Measurements from ENCODE around the gene SCUBE2. TPM values are rescaled to one million over a fixed set of nuclear protein-coding genes. Genes with fewer than 3 reads are reported as not detected.

Gene SCUBE2
- polyA plus RNA-seq (ENCODE audit: insufficient read depth in 1 of 5, insufficient read length in 5 of 5, low replicate concordance in 1 of 5): 10 to 100 TPM; 30.7 to 52.9 (median 43.1) TPM
- long read RNA-seq, donor 1, partial matches to known transcripts: 0 of 1 reads
- long read RNA-seq, donor 1, other reads (novel, unspliced or antisense): 0 of 1 reads
- long read RNA-seq, donor 2, partial matches to known transcripts: 0 of 1 reads
- long read RNA-seq, donor 2, other reads (novel, unspliced or antisense): 0 of 1 reads
- long read RNA-seq, donor 3, full-length matches to known transcripts: 5 of 10 reads
- long read RNA-seq, donor 3, partial matches to known transcripts: 5 of 10 reads
- long read RNA-seq, donor 3, other reads (novel, unspliced or antisense): 0 of 10 reads
- long read RNA-seq, donor 4, partial matches to known transcripts: 0 of 2 reads
- long read RNA-seq, donor 4, other reads (novel, unspliced or antisense): 0 of 2 reads
- long read RNA-seq, donor 5, full-length matches to known transcripts: 1 of 1 reads
- long read RNA-seq, donor 5, partial matches to known transcripts: 0 of 1 reads
- long read RNA-seq, donor 5, other reads (novel, unspliced or antisense): 0 of 1 reads
- long read RNA-seq, donor 6, full-length matches to known transcripts: 3 of 3 reads
- long read RNA-seq, donor 6, partial matches to known transcripts: 0 of 3 reads
- long read RNA-seq, donor 6, other reads (novel, unspliced or antisense): 0 of 3 reads
- long read RNA-seq, donor 7, full-length matches to known transcripts: 1 of 1 reads
- long read RNA-seq, donor 7, partial matches to known transcripts: 0 of 1 reads
- long read RNA-seq, donor 7, other reads (novel, unspliced or antisense): 0 of 1 reads
- long read RNA-seq, donor 8: 0 reads

GRCh38 chr11:9091044-9091922 lies at the start of gene SCUBE2:
Gene SCUBE2 (minus strand): TSS chr11:9091599. CDS start chr11:9091528, 71 bp downstream.
- DNase-seq: no peak

- DNase-seq: no peak
These were observed 49.8 kb upstream of the SCUBE2 start for GRCh38 chr11:9141186-9141585.

- no peak for DNase-seq
These were observed 48.4 kb upstream of the SCUBE2 start for GRCh38 chr11:9139628-9140357.

GRCh38 chr11:9138612-9139579 lies 47.5 kb upstream of the SCUBE2 start:
- peak; percentile 17 to 32 for DNase-seq

GRCh38 chr11:9138133-9138453 lies 46.7 kb upstream of the SCUBE2 start:
- DNase-seq: no peak

- DNase-seq: peak; percentile 72 to 76
These were observed 46.1 kb upstream of the SCUBE2 start for GRCh38 chr11:9137293-9138132.

- DNase-seq: no peak
These were observed 45.3 kb upstream of the SCUBE2 start for GRCh38 chr11:9136741-9137140.

GRCh38 chr11:9133956-9134355 lies 42.6 kb upstream of the SCUBE2 start:
- DNase-seq: no peak

- DNase-seq: no peak
These were observed 40.9 kb upstream of the SCUBE2 start for GRCh38 chr11:9132203-9132878.

- no peak for DNase-seq
These were observed 38.9 kb upstream of the SCUBE2 start for GRCh38 chr11:9130297-9130696.

GRCh38 chr11:9126636-9127035 lies 35.2 kb upstream of the SCUBE2 start:
- DNase-seq: peak; percentile 31 to 34

GRCh38 chr11:9125185-9125886 lies 33.9 kb upstream of the SCUBE2 start:
- no peak for DNase-seq

- DNase-seq: no peak
These were observed 32.4 kb upstream of the SCUBE2 start for GRCh38 chr11:9123595-9124304.

- no peak for DNase-seq
These were observed 30.0 kb upstream of the SCUBE2 start for GRCh38 chr11:9121469-9121796.

GRCh38 chr11:9120664-9121468 lies 29.5 kb upstream of the SCUBE2 start:
- DNase-seq: no peak

- DNase-seq: no peak
These were observed 26.9 kb upstream of the SCUBE2 start for GRCh38 chr11:9118277-9118676.
